ENCODE results near the gene GIPR.

DNA sequence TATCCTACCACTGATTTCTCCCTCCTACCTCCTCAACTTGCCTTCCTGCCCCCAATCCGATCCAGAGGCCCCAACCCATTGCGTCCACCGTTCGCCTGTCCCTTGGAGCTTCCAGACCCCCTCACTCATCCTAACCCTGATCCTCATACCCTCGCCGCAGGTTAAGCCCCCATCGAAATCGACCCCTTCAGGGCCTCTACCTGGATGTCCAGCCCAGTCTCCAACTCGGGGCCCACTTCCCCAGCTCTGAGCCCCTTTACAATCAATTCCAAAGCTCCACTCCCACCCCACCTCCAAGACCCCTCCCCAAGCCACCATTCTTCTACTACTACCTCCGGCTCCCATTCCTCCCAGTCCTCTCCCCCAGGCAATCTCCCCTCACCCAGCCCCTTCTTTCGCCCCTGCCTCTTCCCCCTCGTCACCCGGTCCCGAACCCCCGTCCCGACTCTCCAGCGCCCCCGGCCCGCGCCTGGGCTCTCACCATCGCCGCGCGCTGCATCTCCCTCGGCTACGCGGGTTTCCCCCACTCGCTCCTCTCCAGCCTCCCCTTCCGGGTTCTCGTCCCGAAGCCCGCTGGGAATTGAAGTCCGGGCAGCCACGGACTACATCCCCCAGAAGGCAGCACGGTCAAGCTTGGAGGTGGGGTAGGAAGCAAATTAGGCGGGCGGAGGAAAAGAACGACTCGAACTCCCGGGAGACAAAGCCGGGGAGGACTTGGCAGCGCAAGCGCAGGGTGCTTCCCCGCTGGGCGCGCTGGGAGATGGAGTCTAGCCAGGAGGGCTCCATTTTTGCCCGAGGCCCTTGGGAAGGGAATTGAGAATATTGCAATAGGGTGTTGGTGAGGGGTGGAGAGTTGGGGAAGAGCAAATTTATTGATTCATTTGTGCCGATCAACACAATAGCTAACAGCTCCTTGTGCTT is 62.6 kb downstream of the GIPR start, which contains the start of gene FBXO46:
- TF ChIP-seq ATF1 (CRISPR knock-in tag; IDR thresholded peaks at IDR 0.05), result peak; percentile 35; the same call in 1 of the 2 replicates
- no peak for TF ChIP-seq FOXK2 (IDR thresholded peaks at IDR 0.05)
- TF ChIP-seq NPAS2 (CRISPR knock-in tag; IDR thresholded peaks at IDR 0.05; ENCODE audit: borderline replicate concordance), result no peak
- no peak for TF ChIP-seq ZSCAN20 (CRISPR knock-in tag; IDR thresholded peaks at IDR 0.05; ENCODE audit: borderline replicate concordance)
- peak; percentile 37; the same call in 1 of the 2 replicates for TF ChIP-seq PITX1 (CRISPR knock-in tag; IDR thresholded peaks at IDR 0.05)
